A673 (cell line): ENCODE measurements around the gene SPO11.

Experiments used
- CTCF ChIP-seq: fragments of 300-800, 200-600 bp; sonication (generic); conservative IDR thresholded peaks from 2 replicates; pipeline ENCODE4 v1.5.1; 2017; ENCODE audit warnings: low read depth, mild to moderate bottlenecking, antibody characterized with exemption, low read length, moderate library complexity, mixed read lengths
- EZH2 ChIP-seq: fragments of 200-600 bp; sonication (generic); IDR thresholded peaks from 2 replicates; pipeline ENCODE4 v1.6.1; 2017; ENCODE audit warnings: borderline replicate concordance, low read depth, mild to moderate bottlenecking, mixed read lengths, antibody characterized with exemption, low read length; ENCODE audit not compliant: poor library complexity, severe bottlenecking

- TF ChIP-seq CTCF (no peak), EZH2 (no peak)
These were observed 40.7 kb downstream of the SPO11 start for GRCh38 chr20:57370316-57370715.
